Parathyroid adenoma (tissue), 2 donors: ENCODE results near the gene THSD4.

ENCODE experiments used
- H2AFZ ChIP-seq: fragments of 300-600 bp; sonication (generic); one replicate; pipeline ENCODE4 v1.7.0; 2017; ENCODE audit warnings: antibody characterized with exemption, mild to moderate bottlenecking
- H3K27ac ChIP-seq: fragments of 300-600 bp; sonication (generic); one replicate; pipeline ENCODE4 v1.7.0; 2017
- H3K27me3 ChIP-seq: fragments of 300-600 bp; sonication (generic); one replicate; pipeline ENCODE4 v1.7.0; 2017; ENCODE audit warnings: low read length; ENCODE audit not compliant: control insufficient read depth, insufficient read depth
- H3K36me3 ChIP-seq: fragments of 300-600 bp; sonication (generic); one replicate; pipeline ENCODE4 v1.7.0; 2017; ENCODE audit warnings: low read length; ENCODE audit not compliant: control insufficient read depth, insufficient read depth
- H3K4me1 ChIP-seq: fragments of 300-600 bp; sonication (generic); one replicate; pipeline ENCODE4 v1.7.0; 2017; ENCODE audit warnings: control low read depth
- H3K4me2 ChIP-seq: fragments of 300-600 bp; sonication (generic); one replicate; pipeline ENCODE4 v1.7.0; 2017; ENCODE audit warnings: low read length
- H3K4me3 ChIP-seq: fragments of 300-600 bp; sonication (generic); one replicate; pipeline ENCODE4 v1.7.0; 2017; ENCODE audit warnings: low read depth, low read length
- H3K79me2 ChIP-seq: fragments of 300-600 bp; sonication (generic); one replicate; pipeline ENCODE4 v1.7.0; 2017; ENCODE audit warnings: control low read depth
- H3K9ac ChIP-seq: fragments of 300-600 bp; sonication (generic); one replicate; pipeline ENCODE4 v1.7.0; 2017; ENCODE audit warnings: mild to moderate bottlenecking
- H3K9me3 ChIP-seq: fragments of 300-600 bp; sonication (generic); one replicate; pipeline ENCODE4 v1.7.0; 2017; ENCODE audit warnings: low read length; ENCODE audit not compliant: control insufficient read depth
- CTCF ChIP-seq: fragments of 300-600 bp; sonication (generic); IDR thresholded peaks from one replicate; pipeline ENCODE4 v1.7.0; 2017; ENCODE audit warnings: antibody characterized with exemption, mild to moderate bottlenecking
- donor health status: primary hyperparathyroidism.

Gene THSD4

GRCh38 chr15:71306538-71306937 lies 191.3 kb downstream of the THSD4 start:
- no peak overlapping the region for H2AFZ ChIP-seq
- no peak for TF ChIP-seq CTCF
- H3K4me2 ChIP-seq = no peak overlapping the region
- no peaks in the 10 kb centered on the region for H3K27me3 ChIP-seq
- no peaks in the 10 kb centered on the region for H3K36me3 ChIP-seq
- no peaks in the 10 kb centered on the region for H3K9me3 ChIP-seq
- no peak overlapping the region for H3K4me3 ChIP-seq
- H3K27ac ChIP-seq = no peak overlapping the region
- H3K79me2 ChIP-seq = no peaks in the 10 kb centered on the region
- H3K9ac ChIP-seq = no peak overlapping the region
- no peaks in the 10 kb centered on the region for H3K4me1 ChIP-seq

- H3K9ac ChIP-seq = no peak overlapping the region
- H3K79me2 ChIP-seq = no peaks in the 10 kb centered on the region
- H2AFZ ChIP-seq = no peak overlapping the region
- no peaks in the 10 kb centered on the region for H3K9me3 ChIP-seq
- no peak for TF ChIP-seq CTCF
- H3K4me1 ChIP-seq = no peaks in the 10 kb centered on the region
- no peaks in the 10 kb centered on the region for H3K36me3 ChIP-seq
- H3K27me3 ChIP-seq = no peaks in the 10 kb centered on the region
- no peak overlapping the region for H3K27ac ChIP-seq
- H3K4me3 ChIP-seq = no peak overlapping the region
- H3K4me2 ChIP-seq = no peak overlapping the region
These were observed 197.0 kb downstream of the THSD4 start for GRCh38 chr15:71312194-71312708.

GRCh38 chr15:71312731-71313460 lies 197.6 kb downstream of the THSD4 start:
- Histone ChIP-seq H3K36me3 (no peaks in the 10 kb centered on the region), H3K4me2 (no peak overlapping the region), H3K4me3 (no peak overlapping the region), H2AFZ (no peak overlapping the region), H3K79me2 (no peaks in the 10 kb centered on the region), H3K27ac (no peak overlapping the region), H3K4me1 (no peaks in the 10 kb centered on the region), H3K27me3 (no peaks in the 10 kb centered on the region), H3K9ac (no peak overlapping the region), H3K9me3 (no peaks in the 10 kb centered on the region)
- no peak for TF ChIP-seq CTCF

- Histone ChIP-seq H3K36me3 (no peaks in the 10 kb centered on the region), H2AFZ (no peak overlapping the region), H3K4me3 (no peak overlapping the region), H3K4me1 (no peaks in the 10 kb centered on the region), H3K79me2 (no peaks in the 10 kb centered on the region), H3K4me2 (no peak overlapping the region), H3K27ac (no peak overlapping the region), H3K9me3 (no peaks in the 10 kb centered on the region), H3K27me3 (no peaks in the 10 kb centered on the region), H3K9ac (no peak overlapping the region)
- no peak for TF ChIP-seq CTCF
These were observed 198.5 kb downstream of the THSD4 start for GRCh38 chr15:71313806-71314205.

GRCh38 chr15:71314956-71315537 lies 199.8 kb downstream of the THSD4 start:
- TF ChIP-seq CTCF = no peak
- Histone ChIP-seq H3K9me3 (no peaks in the 10 kb centered on the region), H3K4me1 (no peaks in the 10 kb centered on the region), H3K36me3 (no peaks in the 10 kb centered on the region), H2AFZ (no peak overlapping the region), H3K79me2 (no peaks in the 10 kb centered on the region), H3K4me2 (no peak overlapping the region), H3K27me3 (no peaks in the 10 kb centered on the region), H3K4me3 (no peak overlapping the region), H3K9ac (no peak overlapping the region), H3K27ac (no peak overlapping the region)
